HEK293 (cell line): Measurements from ENCODE around the gene PTCSC3.

ENCODE experiments used
- CTCF ChIA-PET: fragments of 350-600 bp; formaldehyde crosslinking; extraction: SDS; loops from one replicate; lab custom pipeline; 2021; ENCODE audit warnings: antibody characterized with exemption; lab: Yijun Ruan, JAX
- POLR2A ChIA-PET: fragments of 300-600 bp; formaldehyde crosslinking; extraction: SDS; loops from one replicate; lab custom pipeline; 2020; ENCODE audit warnings: antibody characterized with exemption, inconsistent platforms; lab: Yijun Ruan, JAX
- H3K27ac ChIP-seq: fragments of 200-500 bp; sonication (Bioruptor generic); 2 replicates; pipeline ENCODE4 v1.5.1; 2014; ENCODE audit warnings: low read depth, low read length, control low read depth, inconsistent platforms; ENCODE audit errors: extremely low read depth
- H3K36me3 ChIP-seq, 2 experiments: fragments of 200-500 bp in 1 of 2; sonication (Bioruptor generic) in 1 of 2; 1 replicate in 1 of 2; 2 replicates in 1 of 2; pipeline ENCODE4 v1.5.1; 2014 to 2017; ENCODE audit warnings: inconsistent platforms in 2 of 2, low read length in 2 of 2; ENCODE audit not compliant: control insufficient read depth in 2 of 2, insufficient read depth in 1 of 2
- H3K4me1 ChIP-seq: fragments of 200-500 bp; sonication (Bioruptor generic); 2 replicates; pipeline ENCODE4 v1.5.1; 2014; ENCODE audit warnings: mild to moderate bottlenecking, low read length, inconsistent platforms; ENCODE audit not compliant: control insufficient read depth, insufficient read depth
- H3K4me3 ChIP-seq: 2 replicates; pipeline ENCODE4 v1.5.1; 2011; ENCODE audit warnings: low read depth, mild to moderate bottlenecking, control low read depth, low read length, moderate library complexity
- H3K9me3 ChIP-seq: fragments of 200-500 bp; sonication (Bioruptor generic); 2 replicates; pipeline ENCODE4 v1.5.1; 2014; ENCODE audit warnings: low read depth, low read length, inconsistent platforms; ENCODE audit not compliant: control insufficient read depth, insufficient read depth
- AEBP2 ChIP-seq: fragments of 450-650 bp; formaldehyde crosslinking; IDR thresholded peaks from 2 replicates; pipeline ENCODE4 v1.5.1; 2016; ENCODE audit warnings: missing biosample characterization, missing genetic modification characterization, borderline replicate concordance
- FEZF1 ChIP-seq: fragments of 450-650 bp; formaldehyde crosslinking; IDR thresholded peaks from 2 replicates; pipeline ENCODE4 v1.5.1; 2016; ENCODE audit warnings: missing biosample characterization, missing genetic modification characterization
- HOXA7 ChIP-seq: sonication (generic); formaldehyde crosslinking; IDR thresholded peaks from 2 replicates; pipeline ENCODE4 v1.8.1; 2022; ENCODE audit warnings: missing genetic modification reagents, borderline replicate concordance
- KLF9 ChIP-seq: fragments of 450-650 bp; formaldehyde crosslinking; IDR thresholded peaks from 2 replicates; pipeline ENCODE4 v1.5.1; 2016; ENCODE audit warnings: missing biosample characterization, missing genetic modification characterization, low read depth
- PATZ1 ChIP-seq: fragments of 450-650 bp; formaldehyde crosslinking; IDR thresholded peaks from 2 replicates; pipeline ENCODE4 v1.5.1; 2016; ENCODE audit warnings: missing biosample characterization, missing genetic modification characterization
- REST ChIP-seq: fragments of 450-650 bp; formaldehyde crosslinking; IDR thresholded peaks from 2 replicates; pipeline ENCODE4 v1.5.1; 2016; ENCODE audit warnings: missing biosample characterization, missing genetic modification characterization
- SP2 ChIP-seq: fragments of 450-650 bp; formaldehyde crosslinking; IDR thresholded peaks from 2 replicates; pipeline ENCODE4 v1.5.1; 2016; ENCODE audit warnings: missing biosample characterization, missing genetic modification characterization
- TRIM28 ChIP-seq: IDR thresholded peaks from 2 replicates; pipeline ENCODE4 v1.6.1; 2011; ENCODE audit warnings: low read length, control low read depth, borderline replicate concordance
- WT1 ChIP-seq: fragments of 450-650 bp; formaldehyde crosslinking; IDR thresholded peaks from 2 replicates; pipeline ENCODE4 v1.5.1; 2016; ENCODE audit warnings: missing biosample characterization, missing genetic modification characterization
- ZBTB1 ChIP-seq: fragments of 450-650 bp; formaldehyde crosslinking; IDR thresholded peaks from 2 replicates; pipeline ENCODE4 v1.5.1; 2016; ENCODE audit warnings: missing biosample characterization, missing genetic modification characterization
- ZBTB17 ChIP-seq: fragments of 450-650 bp; formaldehyde crosslinking; IDR thresholded peaks from 2 replicates; pipeline ENCODE4 v1.5.1; 2016; ENCODE audit warnings: missing biosample characterization, missing genetic modification characterization
- ZNF121 ChIP-seq: fragments of 450-650 bp; formaldehyde crosslinking; IDR thresholded peaks from 2 replicates; pipeline ENCODE4 v1.5.1; 2016; ENCODE audit warnings: missing biosample characterization, missing genetic modification characterization
- ZNF132 ChIP-seq: fragments of 450-650 bp; formaldehyde crosslinking; IDR thresholded peaks from 2 replicates; pipeline ENCODE4 v1.5.1; 2017; ENCODE audit warnings: missing biosample characterization, missing genetic modification characterization, borderline replicate concordance
- ZNF138 ChIP-seq: fragments of 450-650 bp; formaldehyde crosslinking; IDR thresholded peaks from 2 replicates; pipeline ENCODE4 v1.5.1; 2016; ENCODE audit warnings: missing biosample characterization, missing genetic modification characterization, borderline replicate concordance
- ZNF140 ChIP-seq: fragments of 450-650 bp; formaldehyde crosslinking; IDR thresholded peaks from 2 replicates; pipeline ENCODE4 v1.5.1; 2016; ENCODE audit warnings: missing biosample characterization, missing genetic modification characterization
- ZNF18 ChIP-seq: fragments of 450-650 bp; formaldehyde crosslinking; IDR thresholded peaks from 2 replicates; pipeline ENCODE4 v1.5.1; 2016; ENCODE audit warnings: missing biosample characterization, missing genetic modification characterization
- ZNF202 ChIP-seq: fragments of 450-650 bp; formaldehyde crosslinking; IDR thresholded peaks from 2 replicates; pipeline ENCODE4 v1.5.1; 2016; ENCODE audit warnings: missing biosample characterization, missing genetic modification characterization, borderline replicate concordance
- ZNF23 ChIP-seq: fragments of 450-650 bp; formaldehyde crosslinking; IDR thresholded peaks from 2 replicates; pipeline ENCODE4 v1.5.1; 2016; ENCODE audit warnings: missing biosample characterization, missing genetic modification characterization, borderline replicate concordance
- ZNF248 ChIP-seq: fragments of 450-650 bp; formaldehyde crosslinking; IDR thresholded peaks from 2 replicates; pipeline ENCODE4 v1.5.1; 2017; ENCODE audit warnings: missing biosample characterization, missing genetic modification characterization
- ZNF274 ChIP-seq, 2 experiments: fragments of 200-500 bp in 1 of 2; fragments of 450-650 bp in 1 of 2; sonication (Bioruptor generic) in 1 of 2; formaldehyde crosslinking in 1 of 2; IDR thresholded peaks; 2 replicates each; pipeline versions ENCODE4 v1.5.1 to v1.6.1; 2014 to 2016; ENCODE audit warnings: borderline replicate concordance in 1 of 2, inconsistent platforms in 1 of 2, low read length in 1 of 2, missing biosample characterization in 1 of 2, missing genetic modification characterization in 1 of 2
- ZNF292 ChIP-seq: fragments of 450-650 bp; formaldehyde crosslinking; IDR thresholded peaks from 2 replicates; pipeline ENCODE4 v1.5.1; 2016; ENCODE audit warnings: low read depth, missing biosample characterization, missing genetic modification characterization, borderline replicate concordance
- ZNF341 ChIP-seq: fragments of 450-650 bp; formaldehyde crosslinking; IDR thresholded peaks from 2 replicates; pipeline ENCODE4; 2016; ENCODE audit warnings: low read depth, missing biosample characterization, missing genetic modification characterization
- ZNF350 ChIP-seq: fragments of 450-650 bp; formaldehyde crosslinking; IDR thresholded peaks from 2 replicates; pipeline ENCODE4 v1.5.0; 2017; ENCODE audit warnings: missing biosample characterization, mild to moderate bottlenecking, missing genetic modification characterization
- ZNF544 ChIP-seq: fragments of 450-650 bp; formaldehyde crosslinking; IDR thresholded peaks from 2 replicates; pipeline ENCODE4 v1.5.0; 2017; ENCODE audit warnings: missing biosample characterization, missing genetic modification characterization
- ZNF624 ChIP-seq: fragments of 450-650 bp; formaldehyde crosslinking; IDR thresholded peaks from 2 replicates; pipeline ENCODE4 v1.5.1; 2017; ENCODE audit warnings: missing biosample characterization, missing genetic modification characterization
- ZNF670 ChIP-seq: fragments of 450-650 bp; formaldehyde crosslinking; IDR thresholded peaks from 2 replicates; pipeline ENCODE4 v1.5.1; 2016; ENCODE audit warnings: missing biosample characterization, missing genetic modification characterization, low read depth
- ZNF768 ChIP-seq: fragments of 450-650 bp; formaldehyde crosslinking; IDR thresholded peaks from 2 replicates; pipeline ENCODE4 v1.5.1; 2018; ENCODE audit warnings: missing biosample characterization, mild to moderate bottlenecking, missing genetic modification characterization
- ZNF792 ChIP-seq: fragments of 450-650 bp; formaldehyde crosslinking; IDR thresholded peaks from 2 replicates; pipeline ENCODE4 v1.5.1; 2016; ENCODE audit warnings: missing biosample characterization, missing genetic modification characterization
- ZNF830 ChIP-seq: fragments of 450-650 bp; IDR thresholded peaks from 2 replicates; pipeline ENCODE4 v1.5.0; 2018; ENCODE audit warnings: missing biosample characterization, missing genetic modification characterization, low read depth, mild to moderate bottlenecking, moderate library complexity
- ZSCAN30 ChIP-seq: fragments of 450-650 bp; IDR thresholded peaks from 2 replicates; pipeline ENCODE4 v1.5.1; 2018; ENCODE audit warnings: missing biosample characterization, mild to moderate bottlenecking, missing genetic modification characterization, moderate library complexity

The PTCSC3 gene

GRCh38 chr14:36167431-36167830, 9.1 kb downstream of the PTCSC3 start:
- no peak overlapping the region for H3K27ac ChIP-seq
- ChIA-PET CTCF (interaction anchor here (0.7 kb wide), 1 partner anchor 207 kb away, joined by 3 read pairs; no protein-coding TSS in a partner anchor), POLR2A (no interaction called here)
- H3K4me3 ChIP-seq = no peak overlapping the region
- no peaks in the 10 kb centered on the region for H3K4me1 ChIP-seq
- no peaks in the 10 kb centered on the region for H3K36me3 ChIP-seq
- H3K9me3 ChIP-seq = no peaks in the 10 kb centered on the region
- TF ChIP-seq AEBP2 (tag by site-specific recombination) (no peak), ZBTB1 (tag by site-specific recombination) (no peak), KLF9 (tag by site-specific recombination) (no peak), ZNF341 (tag by site-specific recombination) (no peak), ZNF202 (no peak), ZNF18 (tag by site-specific recombination) (no peak), ZNF544 (tag by site-specific recombination) (no peak), ZBTB17 (tag by site-specific recombination) (no peak), ZNF350 (tag by site-specific recombination) (no peak), WT1 (tag by site-specific recombination) (no peak), ZNF830 (no peak), ZNF670 (tag by site-specific recombination) (no peak), ZNF121 (tag by site-specific recombination) (no peak), TRIM28 (no peak), ZNF138 (no peak), ZNF140 (tag by site-specific recombination) (no peak), REST (tag by site-specific recombination) (no peak), ZNF624 (tag by site-specific recombination) (no peak), ZNF132 (no peak)

- H3K4me1 ChIP-seq = no peaks in the 10 kb centered on the region
- ChIA-PET POLR2A (no interaction called here), CTCF (no interaction called here)
- no peak for TF ChIP-seq ZNF23 (tag by site-specific recombination)
- no peak for TF ChIP-seq ZSCAN30 (tag by site-specific recombination)
- TF ChIP-seq FEZF1 = no peak
- TF ChIP-seq ZNF274 (IDR thresholded peaks at IDR 0.05; ENCODE audit: low read length) = no peak
- TF ChIP-seq ZNF274 (tag by site-specific recombination; IDR thresholded peaks at IDR 0.05; ENCODE audit: borderline replicate concordance) = no peak
- no peak for TF ChIP-seq PATZ1 (tag by site-specific recombination)
- no peak for TF ChIP-seq ZNF292 (tag by site-specific recombination)
- TF ChIP-seq ZNF768 (tag by site-specific recombination) = no peak
- no peak for TF ChIP-seq ZNF132
- no peak for TF ChIP-seq SP2 (tag by site-specific recombination)
- no peak for TF ChIP-seq HOXA7 (CRISPR knock-in tag)
- TF ChIP-seq ZNF248 (tag by site-specific recombination) = no peak
- no peak for TF ChIP-seq ZNF792 (tag by site-specific recombination)
These were observed 13.1 kb downstream of the PTCSC3 start for GRCh38 chr14:36163451-36163850.

More at GRCh38 chr14:36163451-36163850, 13.1 kb downstream of the PTCSC3 start:
- Histone ChIP-seq H3K36me3 (no peaks in the 10 kb centered on the region), H3K9me3 (no peaks in the 10 kb centered on the region), H3K4me3 (no peak overlapping the region), H3K27ac (no peak overlapping the region)
